Measurements from ENCODE around the gene PTPRM.

DNA sequence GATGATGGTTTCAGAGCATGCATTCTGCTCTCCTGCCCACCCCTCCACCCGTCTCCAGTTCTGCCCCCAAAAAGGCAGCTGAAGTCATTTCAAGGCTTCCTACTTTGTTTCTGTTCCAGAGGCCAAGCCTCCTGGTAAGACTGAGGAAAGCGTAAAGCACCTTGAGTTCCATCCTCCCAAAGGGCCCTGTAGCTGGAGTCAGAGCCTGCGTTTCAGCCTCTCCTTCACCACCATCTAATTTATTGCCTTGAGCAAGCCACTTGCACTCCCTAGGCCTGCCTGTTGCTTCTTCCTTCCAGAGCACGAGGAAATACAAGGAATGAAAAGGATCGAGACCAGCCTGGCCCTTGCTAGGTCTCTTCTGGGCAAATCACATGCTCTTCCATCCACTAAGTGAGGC, 797.9 kb downstream of the PTPRM start:
- TF ChIP-seq, protein P1, sequence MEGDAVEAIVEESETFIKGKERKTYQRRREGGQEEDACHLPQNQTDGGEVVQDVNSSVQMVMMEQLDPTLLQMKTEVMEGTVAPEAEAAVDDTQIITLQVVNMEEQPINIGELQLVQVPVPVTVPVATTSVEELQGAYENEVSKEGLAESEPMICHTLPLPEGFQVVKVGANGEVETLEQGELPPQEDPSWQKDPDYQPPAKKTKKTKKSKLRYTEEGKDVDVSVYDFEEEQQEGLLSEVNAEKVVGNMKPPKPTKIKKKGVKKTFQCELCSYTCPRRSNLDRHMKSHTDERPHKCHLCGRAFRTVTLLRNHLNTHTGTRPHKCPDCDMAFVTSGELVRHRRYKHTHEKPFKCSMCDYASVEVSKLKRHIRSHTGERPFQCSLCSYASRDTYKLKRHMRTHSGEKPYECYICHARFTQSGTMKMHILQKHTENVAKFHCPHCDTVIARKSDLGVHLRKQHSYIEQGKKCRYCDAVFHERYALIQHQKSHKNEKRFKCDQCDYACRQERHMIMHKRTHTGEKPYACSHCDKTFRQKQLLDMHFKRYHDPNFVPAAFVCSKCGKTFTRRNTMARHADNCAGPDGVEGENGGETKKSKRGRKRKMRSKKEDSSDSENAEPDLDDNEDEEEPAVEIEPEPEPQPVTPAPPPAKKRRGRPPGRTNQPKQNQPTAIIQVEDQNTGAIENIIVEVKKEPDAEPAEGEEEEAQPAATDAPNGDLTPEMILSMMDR (IDR thresholded peaks at IDR 0.05; ENCODE audit: insufficient read depth, low read length, poor library complexity, severe bottlenecking): no peak
- TF ChIP-seq EZH2phosphoT487 (conservative IDR thresholded peaks at IDR 0.05; ENCODE audit: low read length): no peak

All from SU-DHL-6 (cell line).